Type B pancreatic cell (in vitro differentiated cells): ENCODE results near the gene VAC14. TPM values are rescaled to one million over a fixed set of nuclear protein-coding genes. Genes with fewer than 3 reads are reported as not detected.

ENCODE experiments used
- DNase-seq: peaks from one replicate; pipeline ENCODE4 v3.0.0; 2021; ENCODE audit warnings: mixed read lengths; ENCODE audit not compliant: unreplicated experiment; ENCODE audit errors: extremely low spot score
- H3K27ac Mint-ChIP-seq: 2 replicates; pipeline ENCODE4 v1.8.0; 2021; ENCODE audit warnings: mild to moderate bottlenecking, mixed read lengths
- H3K27me3 Mint-ChIP-seq: 2 replicates; pipeline ENCODE4 v1.8.0; 2021; ENCODE audit warnings: mixed read lengths
- H3K36me3 Mint-ChIP-seq: 2 replicates; pipeline ENCODE4 v1.8.0; 2021; ENCODE audit warnings: mixed read lengths
- H3K4me1 Mint-ChIP-seq: one replicate; pipeline ENCODE4 v1.8.0; 2021; ENCODE audit warnings: mixed read lengths; ENCODE audit not compliant: unreplicated experiment
- H3K4me3 Mint-ChIP-seq: 2 replicates; pipeline ENCODE4 v1.8.0; 2021; ENCODE audit warnings: mild to moderate bottlenecking, mixed read lengths
- H3K9me3 Mint-ChIP-seq: 2 replicates; pipeline ENCODE4 v1.8.0; 2021; ENCODE audit warnings: mixed read lengths
- total RNA-seq: library from RNA; stranded (reverse); gene quantifications from 2 replicates; pipeline ENCODE4 v1.2.1, GENCODE V29; 2021; ENCODE audit warnings: low replicate concordance
- TF ChIP-seq, protein P1 (sequence below): fragments of 200-600 bp; sonication (generic); conservative IDR thresholded peaks from 2 replicates; pipeline ENCODE4 v1.5.0; 2021; ENCODE audit warnings: antibody characterized with exemption, mild to moderate bottlenecking

VAC14 gene
- total RNA-seq, 1 donor from 2014 or later, result 38.3 TPM

DNA sequence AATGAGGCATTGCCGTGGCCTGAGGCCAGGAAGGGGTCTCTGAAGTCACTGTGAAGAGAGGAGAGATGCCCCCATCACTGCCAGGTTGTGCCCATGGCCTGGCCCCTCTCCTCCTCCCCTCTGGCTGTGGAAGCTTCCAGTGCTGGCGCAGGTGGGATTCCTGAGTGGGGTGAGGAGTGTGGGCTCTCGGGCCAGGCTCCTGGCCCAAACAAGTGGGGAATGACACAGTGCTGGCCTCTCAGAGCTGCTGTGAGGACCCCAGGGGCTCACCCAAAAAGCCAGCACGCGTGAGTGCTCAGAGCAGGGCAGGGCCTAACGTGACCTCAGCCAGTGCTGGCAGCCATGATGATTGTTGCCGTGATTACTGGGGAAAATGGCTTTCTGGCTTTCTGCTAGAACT is 61.6 kb downstream of the VAC14 start:
- TF ChIP-seq, protein P1, sequence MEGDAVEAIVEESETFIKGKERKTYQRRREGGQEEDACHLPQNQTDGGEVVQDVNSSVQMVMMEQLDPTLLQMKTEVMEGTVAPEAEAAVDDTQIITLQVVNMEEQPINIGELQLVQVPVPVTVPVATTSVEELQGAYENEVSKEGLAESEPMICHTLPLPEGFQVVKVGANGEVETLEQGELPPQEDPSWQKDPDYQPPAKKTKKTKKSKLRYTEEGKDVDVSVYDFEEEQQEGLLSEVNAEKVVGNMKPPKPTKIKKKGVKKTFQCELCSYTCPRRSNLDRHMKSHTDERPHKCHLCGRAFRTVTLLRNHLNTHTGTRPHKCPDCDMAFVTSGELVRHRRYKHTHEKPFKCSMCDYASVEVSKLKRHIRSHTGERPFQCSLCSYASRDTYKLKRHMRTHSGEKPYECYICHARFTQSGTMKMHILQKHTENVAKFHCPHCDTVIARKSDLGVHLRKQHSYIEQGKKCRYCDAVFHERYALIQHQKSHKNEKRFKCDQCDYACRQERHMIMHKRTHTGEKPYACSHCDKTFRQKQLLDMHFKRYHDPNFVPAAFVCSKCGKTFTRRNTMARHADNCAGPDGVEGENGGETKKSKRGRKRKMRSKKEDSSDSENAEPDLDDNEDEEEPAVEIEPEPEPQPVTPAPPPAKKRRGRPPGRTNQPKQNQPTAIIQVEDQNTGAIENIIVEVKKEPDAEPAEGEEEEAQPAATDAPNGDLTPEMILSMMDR, result no peak
- Mint-ChIP-seq H3K4me1 (peaks cover 23% of the 10 kb centered on the region), H3K4me3 (no peak overlapping the region), H3K27ac (no peak overlapping the region), H3K27me3 (no peaks in the 10 kb centered on the region), H3K9me3 (no peaks in the 10 kb centered on the region), H3K36me3 (peaks cover 18% of the 10 kb centered on the region)
- DNase-seq, result no peak

DNA sequence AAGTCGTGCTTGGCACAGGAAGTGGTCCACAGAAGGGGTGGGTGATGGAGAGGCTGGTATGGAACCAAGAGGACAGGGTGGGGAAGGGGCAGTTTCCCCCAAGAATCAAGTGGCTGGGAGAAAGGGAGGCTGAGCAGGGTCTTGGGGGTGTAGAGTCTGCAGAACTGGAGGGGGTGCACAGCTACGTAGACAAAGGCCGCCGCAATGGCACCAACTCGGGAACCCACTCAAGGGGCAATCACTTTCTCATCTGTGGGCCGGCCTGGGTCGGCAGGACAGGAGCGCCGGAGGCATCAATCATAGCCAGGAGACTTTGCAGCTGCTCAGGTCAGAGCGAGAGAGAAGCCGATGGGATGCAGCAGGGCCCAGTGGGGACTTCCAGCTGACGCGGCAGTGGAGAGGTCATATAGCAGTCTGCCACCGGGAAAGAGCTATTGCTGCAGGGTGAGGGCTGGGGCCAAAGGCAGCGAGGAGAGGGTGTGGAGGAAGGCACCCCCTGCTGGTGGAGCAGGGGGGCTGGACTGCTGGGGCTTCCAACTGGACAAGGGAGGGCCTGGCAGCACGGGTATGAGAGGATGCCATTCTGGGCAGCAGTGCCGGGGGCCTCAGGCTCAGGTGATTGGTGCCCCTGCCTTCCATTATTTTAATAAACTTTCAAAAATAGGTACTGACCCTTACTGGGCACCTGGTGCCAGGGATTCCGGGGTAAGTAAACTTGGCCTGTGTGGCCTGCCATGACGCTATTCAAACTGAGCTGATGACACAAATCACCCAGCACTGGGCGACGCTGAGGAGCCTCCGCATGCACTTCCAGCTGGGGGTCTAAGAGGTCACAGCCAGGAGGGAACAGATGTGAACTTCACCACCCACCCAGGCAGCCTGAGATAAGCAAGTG is 62.6 kb downstream of the VAC14 start:
- peaks cover 15% of the 10 kb centered on the region for H3K36me3 Mint-ChIP-seq
- H3K27me3 Mint-ChIP-seq, result no peaks in the 10 kb centered on the region
- peak overlapping the region; percentile 64 for H3K27ac Mint-ChIP-seq
- TF ChIP-seq, protein P1, result peak; percentile 71
- H3K4me3 Mint-ChIP-seq, result peak overlapping the region; percentile 34
- peaks cover 23% of the 10 kb centered on the region for H3K4me1 Mint-ChIP-seq
- no peak for DNase-seq
- H3K9me3 Mint-ChIP-seq, result no peaks in the 10 kb centered on the region

DNA sequence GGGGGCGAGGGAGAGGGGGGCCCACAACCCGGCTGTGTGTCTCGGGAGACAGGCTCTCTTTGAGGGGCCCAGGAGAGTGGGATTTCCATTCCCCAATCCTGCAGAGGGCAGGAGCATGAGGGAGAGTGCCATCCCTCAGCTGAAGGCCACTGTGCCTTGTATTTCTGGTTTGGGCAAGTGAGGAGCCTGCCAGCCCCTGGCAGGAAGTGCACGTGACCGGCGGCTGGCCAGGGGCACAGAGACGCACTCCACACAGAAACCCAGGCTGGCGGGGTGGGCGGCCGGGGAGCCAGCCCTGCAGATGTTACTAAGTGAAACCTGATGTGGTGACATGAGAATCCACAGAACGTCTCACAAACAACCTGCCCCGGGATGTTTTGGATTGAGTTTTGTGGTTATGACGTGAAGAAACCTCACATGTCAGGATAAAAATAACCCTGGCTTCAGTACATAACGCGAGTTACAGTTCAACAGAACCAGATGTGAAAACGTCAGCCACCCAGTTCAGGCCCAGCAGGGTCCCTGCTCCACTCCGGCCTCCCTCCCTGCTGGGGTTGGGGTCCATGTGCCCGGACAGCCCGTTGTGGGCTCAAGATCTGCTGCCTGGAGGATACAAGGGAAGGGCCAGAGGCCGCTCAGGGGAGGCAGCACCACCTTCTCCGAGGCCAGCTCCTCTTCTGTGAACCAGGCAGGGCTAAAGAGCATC is 63.4 kb downstream of the VAC14 start:
- TF ChIP-seq, protein P1, result no peak
- Mint-ChIP-seq H3K27ac (peak overlapping the region; percentile 64), H3K27me3 (no peaks in the 10 kb centered on the region), H3K36me3 (peaks cover 13% of the 10 kb centered on the region), H3K9me3 (no peaks in the 10 kb centered on the region), H3K4me3 (peak overlapping the region; percentile 34), H3K4me1 (peaks cover 23% of the 10 kb centered on the region)
- DNase-seq, result no peak

DNA sequence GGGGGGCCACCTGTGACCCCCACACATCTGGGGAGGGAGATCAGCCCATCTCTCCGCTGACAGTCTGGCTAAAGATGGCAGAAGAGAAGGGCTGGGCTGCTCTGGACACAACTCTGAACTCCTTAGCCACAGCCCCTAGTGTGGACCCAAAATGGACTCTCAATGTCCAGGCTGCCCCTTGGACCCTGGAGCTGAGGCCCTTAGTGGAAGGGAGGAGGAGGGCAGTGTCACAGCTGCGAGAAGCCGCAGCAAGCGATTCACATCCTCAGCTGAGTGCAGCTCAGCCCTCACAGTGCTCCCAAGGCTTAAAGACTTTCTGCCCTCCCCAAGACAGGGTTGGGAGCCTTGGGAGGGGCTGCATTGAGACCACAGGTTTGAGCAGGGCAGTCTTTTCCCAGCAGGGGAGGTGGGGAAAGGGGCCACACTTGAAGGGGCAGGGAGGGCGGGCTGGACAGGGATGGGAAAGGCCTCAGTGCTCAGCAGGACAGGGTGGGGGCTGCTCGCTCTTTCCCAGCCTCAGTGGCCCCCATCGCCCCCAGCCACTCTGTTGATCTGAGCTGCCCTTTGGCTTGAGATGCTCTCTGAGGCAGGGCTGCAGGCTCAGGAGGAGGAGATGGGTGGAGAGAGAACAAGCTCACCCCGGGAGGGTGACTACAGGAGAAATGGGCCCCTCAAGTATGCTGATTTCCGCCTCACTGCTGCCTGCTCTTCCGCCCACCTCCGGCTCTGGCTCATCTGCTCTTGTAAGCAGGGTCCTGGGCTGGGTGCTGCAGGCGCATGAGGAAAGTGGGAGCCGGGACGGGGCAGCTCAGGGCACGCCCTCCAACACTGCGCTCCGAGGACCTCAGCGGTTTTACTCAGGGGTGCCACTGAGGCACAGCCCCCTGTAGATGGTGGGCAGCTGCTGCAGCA is 64.2 kb downstream of the VAC14 start:
- Mint-ChIP-seq H3K4me3 (no peak overlapping the region), H3K27ac (no peak overlapping the region)

More for the DNA sequence above, 64.2 kb downstream of the VAC14 start:
- no peak for DNase-seq
- Mint-ChIP-seq H3K27me3 (no peaks in the 10 kb centered on the region), H3K9me3 (no peaks in the 10 kb centered on the region), H3K4me1 (peaks cover 23% of the 10 kb centered on the region), H3K36me3 (peaks cover 17% of the 10 kb centered on the region)
- TF ChIP-seq, protein P1, result no peak
